Ureter (tissue), 1 donor: ENCODE data around the gene DEFB132. TPM values are rescaled to one million over a fixed set of nuclear protein-coding genes. Genes with fewer than 3 reads are reported as not detected.
A peak's percentile ranks its signal among the peaks of the same experiment; 100 is the strongest.

ENCODE experiments used
- DNase-seq: peaks from one replicate; pipeline ENCODE4 v3.0.0-alpha.2; 2020; ENCODE audit warnings: low spot score
- total RNA-seq: library from RNA; stranded (reverse); gene quantifications from one replicate; pipeline ENCODE4 v1.2.4, GENCODE V29; 2023
- donor health status: DM: yes; HTN: yes; CAD: no.

The DEFB132 gene
- total RNA-seq, 1 donor from 2014 or later = not detected

DNA sequence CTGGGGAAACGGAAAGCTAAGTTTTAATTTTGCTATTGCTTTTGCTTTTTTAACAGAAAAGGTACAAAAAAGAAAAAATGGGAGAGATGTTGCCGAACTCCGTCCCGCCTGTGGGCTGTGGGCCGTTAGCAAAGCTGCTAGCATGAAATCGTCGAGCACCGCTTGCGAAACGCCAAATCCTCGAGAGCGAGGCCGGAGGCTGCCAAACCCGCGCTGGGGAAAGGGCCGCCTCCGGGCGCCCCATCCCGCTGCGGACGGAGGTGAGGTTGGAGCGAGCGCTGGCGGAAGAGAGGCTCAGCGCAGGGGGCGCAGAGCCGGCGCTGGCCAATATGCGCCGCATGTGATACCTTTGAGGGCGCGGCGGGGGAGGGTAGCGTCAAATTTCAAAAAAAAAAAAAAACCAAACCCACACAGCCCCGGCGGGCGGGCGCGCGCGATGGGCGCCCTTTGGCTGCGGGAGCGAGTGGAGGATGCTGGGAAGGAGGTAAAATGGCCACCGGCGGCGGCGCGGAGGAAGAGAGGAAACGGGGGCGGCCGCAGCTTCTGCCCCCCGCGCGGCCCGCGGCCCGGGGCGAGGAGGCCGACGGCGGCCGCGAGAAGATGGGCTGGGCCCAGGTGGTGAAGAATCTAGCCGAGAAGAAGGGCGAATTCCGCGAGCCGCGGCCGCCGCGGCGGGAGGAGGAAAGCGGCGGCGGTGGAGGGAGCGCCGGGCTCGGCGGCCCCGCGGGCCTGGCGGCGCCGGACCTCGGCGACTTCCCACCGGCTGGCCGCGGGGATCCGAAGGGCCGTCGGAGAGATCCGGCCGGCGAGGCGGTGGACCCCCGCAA lies 39.8 kb downstream of the DEFB132 start, which contains the start of gene ZCCHC3:
TSS of gene ZCCHC3 (plus strand) at position 473 of the 827 bp plus-strand sequence. CDS start at position 490, 17 bp downstream.
- peak; percentile 87 for DNase-seq

DNA sequence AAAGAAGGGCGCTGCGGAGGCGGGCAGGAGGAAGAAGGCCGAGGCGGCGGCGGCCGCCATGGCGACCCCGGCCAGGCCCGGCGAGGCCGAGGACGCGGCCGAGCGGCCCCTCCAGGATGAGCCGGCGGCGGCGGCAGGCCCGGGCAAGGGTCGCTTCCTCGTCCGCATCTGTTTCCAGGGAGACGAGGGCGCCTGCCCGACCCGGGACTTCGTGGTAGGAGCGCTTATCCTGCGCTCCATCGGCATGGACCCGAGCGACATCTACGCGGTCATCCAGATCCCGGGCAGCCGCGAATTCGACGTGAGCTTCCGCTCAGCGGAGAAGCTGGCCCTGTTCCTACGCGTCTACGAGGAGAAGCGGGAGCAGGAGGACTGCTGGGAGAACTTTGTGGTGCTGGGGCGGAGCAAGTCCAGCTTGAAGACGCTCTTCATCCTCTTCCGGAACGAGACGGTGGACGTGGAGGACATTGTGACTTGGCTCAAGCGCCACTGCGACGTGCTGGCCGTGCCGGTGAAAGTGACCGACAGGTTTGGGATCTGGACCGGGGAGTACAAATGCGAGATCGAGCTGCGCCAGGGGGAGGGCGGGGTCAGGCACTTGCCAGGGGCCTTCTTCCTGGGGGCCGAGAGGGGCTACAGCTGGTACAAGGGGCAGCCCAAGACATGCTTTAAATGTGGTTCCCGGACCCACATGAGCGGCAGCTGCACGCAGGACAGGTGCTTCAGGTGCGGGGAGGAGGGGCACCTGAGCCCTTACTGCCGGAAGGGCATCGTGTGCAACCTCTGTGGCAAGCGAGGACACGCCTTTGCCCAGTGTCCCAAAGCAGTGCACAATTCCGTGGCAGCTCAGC lies 40.6 kb downstream of the DEFB132 start:
- DNase-seq = peak; percentile 80

DNA sequence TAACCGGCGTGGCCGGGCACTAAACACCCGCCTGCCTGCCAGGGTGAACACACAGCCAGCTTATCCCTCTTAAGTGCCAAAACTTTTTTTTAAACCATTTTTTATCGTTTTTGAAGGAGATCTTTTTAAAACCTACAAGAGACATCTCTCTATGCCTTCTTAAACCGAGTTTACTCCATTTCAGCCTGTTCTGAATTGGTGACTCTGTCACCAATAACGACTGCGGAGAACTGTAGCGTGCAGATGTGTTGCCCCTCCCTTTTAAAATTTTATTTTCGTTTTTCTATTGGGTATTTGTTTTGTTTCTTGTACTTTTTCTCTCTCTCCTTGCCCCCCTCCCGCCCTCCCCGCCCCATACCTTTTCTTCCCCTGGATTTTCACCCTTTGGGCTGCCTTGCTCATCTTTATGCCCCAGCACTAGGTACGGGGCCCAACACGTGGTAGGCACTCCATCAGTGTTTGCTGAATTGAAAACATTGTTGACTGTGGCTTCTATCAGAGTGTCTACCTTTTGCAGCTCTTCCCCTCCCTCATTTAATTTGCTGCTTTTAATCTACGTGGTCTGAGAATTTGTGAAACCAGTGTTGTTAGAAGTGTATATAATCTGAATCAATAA lies 41.4 kb downstream of the DEFB132 start:
- DNase-seq = no peak

DNA sequence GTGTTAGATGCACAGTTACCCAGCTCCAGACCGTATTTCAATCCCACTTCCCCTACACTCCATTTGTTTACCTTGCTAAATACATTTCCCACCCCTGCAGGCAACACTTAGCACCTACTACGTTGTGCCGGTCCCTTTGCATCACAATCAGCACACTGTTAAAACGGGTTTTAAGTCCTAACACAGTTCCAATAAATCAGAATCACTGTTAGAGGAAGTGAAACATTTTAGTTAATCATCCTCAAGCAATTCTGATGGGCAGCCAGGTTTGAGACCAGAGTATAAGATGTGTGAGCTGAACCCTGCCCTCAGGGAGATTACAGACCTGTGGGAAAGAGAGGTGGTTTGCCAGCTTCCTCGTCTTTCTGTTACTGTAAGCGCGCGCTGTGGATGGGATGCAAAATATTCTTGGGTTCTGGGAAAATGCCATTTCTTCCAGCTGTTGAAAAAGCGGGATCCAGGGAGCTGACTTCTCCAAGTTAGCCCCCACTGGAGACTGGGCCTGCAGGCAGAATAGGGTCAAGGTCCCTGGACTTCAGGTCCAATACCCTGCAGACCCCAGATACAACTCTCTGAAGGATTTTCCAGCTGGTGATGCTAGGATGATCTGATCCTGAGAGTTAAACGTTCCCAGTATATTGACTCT lies 42.9 kb downstream of the DEFB132 start:
- DNase-seq = no peak

DNA sequence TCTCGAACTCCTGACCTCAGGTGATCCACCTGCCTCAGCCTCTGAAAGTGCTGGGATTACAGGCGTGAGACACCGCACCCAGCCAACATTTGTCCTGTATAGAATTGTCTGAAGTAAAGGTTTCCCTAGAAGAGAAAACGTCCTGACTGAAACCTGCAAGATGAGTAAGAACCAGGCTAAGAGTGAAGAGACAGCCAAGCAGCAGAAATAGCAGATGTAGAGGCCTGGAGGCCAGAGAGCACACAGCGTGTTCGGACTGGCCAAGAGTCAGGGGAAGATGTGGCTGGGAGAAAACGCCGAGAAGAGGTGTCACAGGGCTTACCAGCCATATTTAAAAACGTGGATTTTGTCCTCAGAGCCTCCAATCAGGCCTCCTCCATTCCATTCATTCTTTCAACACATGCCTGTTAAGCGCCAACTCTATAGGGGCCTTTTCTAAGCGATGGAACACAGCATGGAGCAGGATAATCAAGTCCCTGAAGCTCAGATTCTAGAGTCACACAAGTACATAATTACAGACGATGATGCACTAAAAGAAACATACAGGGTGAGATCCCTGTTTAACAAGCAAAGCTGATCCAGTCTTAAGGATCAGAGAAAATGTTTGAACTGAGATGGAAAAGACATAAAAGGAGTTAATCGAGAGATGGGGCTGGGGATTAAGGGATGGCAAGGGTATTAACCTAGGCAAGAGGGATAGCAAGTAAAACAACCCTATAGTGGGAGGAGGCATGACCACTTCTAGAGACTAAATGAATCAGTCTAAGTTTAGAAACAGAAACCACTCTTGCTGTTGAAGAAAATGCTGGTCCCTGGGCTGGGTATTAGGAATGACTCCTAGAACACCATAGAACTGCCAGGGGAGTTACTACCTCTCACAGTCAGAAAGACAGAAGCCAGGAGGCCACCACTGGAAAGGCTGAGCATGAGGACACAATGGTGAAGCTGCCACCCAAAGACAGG lies 44.6 kb downstream of the DEFB132 start:
- no peak for DNase-seq

DNA sequence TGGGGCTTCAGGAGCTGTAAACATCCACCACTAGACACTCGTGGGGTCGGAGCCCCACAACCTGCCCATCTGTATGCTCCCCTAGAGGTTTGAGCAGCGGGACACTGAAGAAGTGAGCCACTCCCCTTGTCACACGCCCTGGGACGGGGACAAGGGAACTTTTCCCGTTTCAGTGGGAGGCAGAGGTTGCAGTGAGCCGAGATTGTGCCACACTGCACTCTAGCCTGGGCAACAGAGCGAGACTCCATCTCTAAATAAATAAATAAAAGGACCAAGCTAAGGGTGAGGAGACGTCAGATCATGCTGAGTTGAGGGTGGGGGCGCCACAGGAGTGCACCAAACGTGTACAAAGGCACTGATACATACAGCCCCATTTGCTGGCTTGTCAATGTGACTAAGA lies 48.2 kb downstream of the DEFB132 start:
- no peak for DNase-seq

DNA sequence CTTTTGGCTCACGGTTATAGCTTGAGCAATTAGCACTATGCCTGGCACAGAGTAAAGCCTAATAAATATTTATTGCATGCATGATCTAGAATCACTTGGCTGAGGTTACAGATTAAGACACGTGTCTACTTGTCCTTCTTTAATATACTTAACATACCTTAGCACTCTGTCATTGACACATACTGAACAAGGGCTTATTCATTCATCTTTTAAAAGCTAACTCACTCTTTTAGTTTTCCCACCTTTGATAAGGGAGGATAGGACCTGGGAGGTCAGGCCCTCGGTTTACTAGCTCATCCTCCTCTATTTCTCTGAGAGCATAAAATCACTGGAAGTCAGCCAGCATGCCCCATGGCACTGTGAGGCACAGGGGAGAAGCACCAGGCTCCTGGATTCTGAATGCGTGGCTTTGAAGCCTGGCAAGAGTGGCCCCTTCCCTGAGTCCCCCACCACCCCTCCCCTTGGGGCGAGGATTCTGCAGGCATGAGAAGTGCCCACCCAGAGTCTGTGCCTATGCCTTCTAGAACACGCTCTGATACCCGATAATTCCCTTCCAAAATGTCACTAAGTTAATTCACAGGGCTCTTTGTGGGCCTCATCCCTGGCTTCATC lies 51.0 kb downstream of the DEFB132 start:
- no peak for DNase-seq

DNA sequence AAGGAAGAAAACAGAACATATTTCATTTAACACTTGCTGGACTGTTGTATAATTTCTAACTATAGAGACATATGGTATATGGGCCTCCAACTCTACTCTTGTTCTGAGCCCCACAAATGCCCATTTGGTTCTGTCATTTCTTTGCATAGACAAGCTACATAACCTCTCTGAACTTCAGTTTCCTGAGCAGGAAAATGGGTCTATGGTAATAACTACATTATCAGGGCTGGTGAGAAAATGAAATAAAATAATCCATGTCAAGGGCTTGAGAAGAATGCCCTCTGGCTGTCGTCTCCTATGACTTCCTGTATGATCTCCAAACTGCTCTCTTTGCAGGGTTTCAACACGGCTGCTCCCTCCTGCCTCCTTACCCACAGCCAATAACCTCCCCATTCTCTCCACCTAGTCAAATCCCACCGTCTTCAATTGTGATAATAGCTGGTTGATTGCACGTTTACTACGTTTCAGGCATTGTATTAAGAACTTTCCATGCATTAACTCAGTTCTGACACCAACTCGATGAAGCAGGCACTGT lies 51.8 kb downstream of the DEFB132 start:
- DNase-seq = no peak

DNA sequence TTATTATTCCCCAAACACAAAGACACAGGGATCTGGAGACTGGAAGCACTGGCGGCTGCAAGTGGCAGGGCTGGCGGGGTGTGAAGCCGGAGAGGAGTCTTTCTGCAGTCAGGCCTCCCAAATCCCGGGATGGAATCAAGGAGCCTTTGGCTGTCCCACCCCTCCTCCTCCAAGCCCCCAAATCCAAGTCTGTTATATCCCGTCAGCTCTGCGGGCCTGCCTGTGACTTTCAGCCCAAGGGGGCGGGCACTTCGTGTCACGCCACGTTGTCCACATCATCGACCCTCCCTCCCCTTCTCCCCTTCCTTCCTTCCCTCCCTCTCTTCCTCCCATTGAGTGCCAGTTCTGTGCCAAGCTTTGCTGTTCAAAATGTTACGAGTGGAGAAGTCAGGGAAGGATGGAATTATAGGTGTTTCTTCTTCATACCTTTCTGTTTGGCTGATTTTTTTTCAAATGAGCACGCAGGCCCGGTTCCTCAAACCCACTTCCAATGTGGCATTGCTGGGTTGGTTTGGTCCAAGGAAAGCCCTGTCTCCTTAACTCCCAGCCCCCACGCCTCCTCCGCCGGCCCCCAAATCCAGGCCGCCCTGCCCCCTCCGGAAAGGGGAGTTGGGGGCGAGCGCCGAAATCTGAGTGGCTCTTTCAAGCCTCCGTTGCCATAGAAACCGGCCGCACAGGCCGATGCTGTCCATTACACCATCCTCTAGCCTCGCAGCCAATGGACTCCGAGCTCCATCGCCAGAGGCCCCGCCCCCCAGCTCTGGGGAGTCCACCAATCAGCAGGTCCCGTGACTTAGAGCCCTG lies 52.5 kb downstream of the DEFB132 start:
- peak; percentile 97 for DNase-seq

DNA sequence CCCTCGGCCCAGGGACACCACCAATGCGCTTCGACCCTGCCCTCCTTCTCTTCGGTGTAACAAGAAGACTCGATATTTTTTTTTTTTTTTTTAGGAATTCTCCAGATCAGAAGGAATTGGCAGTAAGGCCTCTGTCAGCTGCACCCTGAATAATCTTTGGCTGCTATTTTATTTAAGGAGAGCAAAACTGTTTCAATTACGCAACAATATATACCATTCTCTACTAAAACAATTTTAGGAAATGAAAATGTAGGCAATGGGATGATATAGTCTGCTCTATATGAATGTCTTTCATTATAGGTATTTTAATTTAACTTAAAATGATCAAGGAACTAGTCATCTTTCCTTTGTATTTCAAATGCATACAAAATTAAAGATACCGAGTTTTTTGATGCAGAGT lies 53.1 kb downstream of the DEFB132 start:
- no peak for DNase-seq

Other genes with a start within 250 kb of the DEFB132 start
- gene DEFB125, start 170.1 kb upstream of the DEFB132 start, total RNA-seq = not detected
- gene DEFB126, start 115.1 kb upstream of the DEFB132 start, total RNA-seq = not detected
- not detected for gene DEFB127, start 100.3 kb upstream of the DEFB132 start, total RNA-seq
- not detected for gene DEFB128, start 68.0 kb upstream of the DEFB132 start, total RNA-seq
- not detected for gene DEFB129, start 30.5 kb upstream of the DEFB132 start, total RNA-seq
- gene C20orf96, start 33.0 kb downstream of the DEFB132 start, total RNA-seq = 10.4 TPM
- 16.0 TPM for gene ZCCHC3, start 39.8 kb downstream of the DEFB132 start, total RNA-seq
- gene SOX12, start 67.8 kb downstream of the DEFB132 start, total RNA-seq = 7.4 TPM
- 31.4 TPM for gene NRSN2, start 89.4 kb downstream of the DEFB132 start, total RNA-seq
- 28.1 TPM for gene TRIB3, start 123.0 kb downstream of the DEFB132 start, total RNA-seq
- gene RBCK1, start 150.6 kb downstream of the DEFB132 start, total RNA-seq = 133 TPM
- 48.6 TPM for gene TBC1D20, start 204.8 kb downstream of the DEFB132 start, total RNA-seq